Measurements from ENCODE around the gene ZNF808.
"Not testable (repeated sequence)": the region's sequence is repeated elsewhere in the genome, so short reads cannot be mapped to it uniquely, and the experiment has no call there.

ZNF808 gene

GRCh38 chr19:52592301-52592700, 64.8 kb downstream of the ZNF808 start:
- no peak for DNase-seq (ENCODE audit: low read depth, low spot score)
- H3K4me3 ChIP-seq (ENCODE audit: low read length) = no peak overlapping the region
- no peaks in the 10 kb centered on the region for H3K9me3 ChIP-seq (ENCODE audit: control insufficient read depth, insufficient read depth, low read length)
- no peaks in the 10 kb centered on the region for H3K4me1 ChIP-seq (ENCODE audit: control insufficient read depth, insufficient read depth, low read length)
- no peaks in the 10 kb centered on the region for H3K27me3 ChIP-seq (ENCODE audit: control insufficient read depth, insufficient read depth, low read length)
- peaks cover 4% of the 10 kb centered on the region; the same call in 1 of the 2 replicates for H3K36me3 ChIP-seq (ENCODE audit: control insufficient read depth, insufficient read depth, low read length)
- H3K27ac ChIP-seq (ENCODE audit: low read length) = no peak overlapping the region
- WGBS (ENCODE audit: insufficient coverage, insufficient read length) = no CpG with 5 or more reads among the region's 3 CpGs

- not testable (repeated sequence) for H3K27ac ChIP-seq (ENCODE audit: low read length); H3K9me3 ChIP-seq (ENCODE audit: control insufficient read depth, insufficient read depth, low read length); H3K36me3 ChIP-seq (ENCODE audit: control insufficient read depth, insufficient read depth, low read length); DNase-seq (ENCODE audit: low read depth, low spot score); H3K4me3 ChIP-seq (ENCODE audit: low read length); H3K4me1 ChIP-seq (ENCODE audit: control insufficient read depth, insufficient read depth, low read length); H3K27me3 ChIP-seq (ENCODE audit: control insufficient read depth, insufficient read depth, low read length)
- WGBS (ENCODE audit: insufficient coverage, insufficient read length) = no CpG with 5 or more reads among the region's 25 CpGs
These were observed 66.0 kb downstream of the ZNF808 start for GRCh38 chr19:52593441-52593840.

- Histone ChIP-seq H3K27me3 (ENCODE audit: control insufficient read depth, insufficient read depth, low read length) (no peaks in the 10 kb centered on the region), H3K36me3 (ENCODE audit: control insufficient read depth, insufficient read depth, low read length) (no peaks in the 10 kb centered on the region; the same call in 1 of the 2 replicates), H3K4me3 (ENCODE audit: low read length) (no peak overlapping the region), H3K9me3 (ENCODE audit: control insufficient read depth, insufficient read depth, low read length) (no peaks in the 10 kb centered on the region), H3K27ac (ENCODE audit: low read length) (no peak overlapping the region), H3K4me1 (ENCODE audit: control insufficient read depth, insufficient read depth, low read length) (0 out of 2 replicates have a peak, but pooled peaks cover 1% of the 10 kb centered on the region)
- DNase-seq (ENCODE audit: low read depth, low spot score) = no peak
- no CpG with 5 or more reads among the region's 3 CpGs for WGBS (ENCODE audit: insufficient coverage, insufficient read length)
These were observed 71.8 kb downstream of the ZNF808 start for GRCh38 chr19:52599241-52599640.

- WGBS (ENCODE audit: insufficient coverage, insufficient read length) = no CpG with 5 or more reads among the region's 15 CpGs
- 0 out of 2 replicates have a peak, but pooled peaks cover 1% of the 10 kb centered on the region for H3K4me1 ChIP-seq (ENCODE audit: control insufficient read depth, insufficient read depth, low read length)
- no peak for DNase-seq (ENCODE audit: low read depth, low spot score)
- no peaks in the 10 kb centered on the region; the same call in 1 of the 2 replicates for H3K36me3 ChIP-seq (ENCODE audit: control insufficient read depth, insufficient read depth, low read length)
- no peaks in the 10 kb centered on the region for H3K9me3 ChIP-seq (ENCODE audit: control insufficient read depth, insufficient read depth, low read length)
- no peaks in the 10 kb centered on the region for H3K27me3 ChIP-seq (ENCODE audit: control insufficient read depth, insufficient read depth, low read length)
- H3K4me3 ChIP-seq (ENCODE audit: low read length) = peak overlapping the region; percentile 32; the same call in 1 of the 2 replicates
- no peak overlapping the region for H3K27ac ChIP-seq (ENCODE audit: low read length)
These were observed 73.2 kb downstream of the ZNF808 start for GRCh38 chr19:52600639-52601024.

GRCh38 chr19:52601025-52601973, 73.8 kb downstream of the ZNF808 start:
- H3K27ac ChIP-seq (ENCODE audit: low read length) = no peak overlapping the region
- H3K4me3 ChIP-seq (ENCODE audit: low read length) = peak overlapping the region; percentile 81; the same call in 1 of the 2 replicates
- H3K36me3 ChIP-seq (ENCODE audit: control insufficient read depth, insufficient read depth, low read length) = no peaks in the 10 kb centered on the region
- H3K9me3 ChIP-seq (ENCODE audit: control insufficient read depth, insufficient read depth, low read length) = no peaks in the 10 kb centered on the region
- no peaks in the 10 kb centered on the region for H3K27me3 ChIP-seq (ENCODE audit: control insufficient read depth, insufficient read depth, low read length)
- peak; percentile 64 for DNase-seq (ENCODE audit: low read depth, low spot score)
- WGBS (ENCODE audit: insufficient coverage, insufficient read length) = no CpG with 5 or more reads among the region's 62 CpGs
- H3K4me1 ChIP-seq (ENCODE audit: control insufficient read depth, insufficient read depth, low read length) = 0 out of 2 replicates have a peak, but pooled peaks cover 1% of the 10 kb centered on the region

- not testable (repeated sequence) for H3K27ac ChIP-seq (ENCODE audit: low read length); H3K36me3 ChIP-seq (ENCODE audit: control insufficient read depth, insufficient read depth, low read length); H3K9me3 ChIP-seq (ENCODE audit: control insufficient read depth, insufficient read depth, low read length); H3K4me3 ChIP-seq (ENCODE audit: low read length); H3K4me1 ChIP-seq (ENCODE audit: control insufficient read depth, insufficient read depth, low read length); H3K27me3 ChIP-seq (ENCODE audit: control insufficient read depth, insufficient read depth, low read length); DNase-seq (ENCODE audit: low read depth, low spot score)
- no CpG with 5 or more reads among the region's 3 CpGs for WGBS (ENCODE audit: insufficient coverage, insufficient read length)
These were observed 74.5 kb downstream of the ZNF808 start for GRCh38 chr19:52601974-52602366.

GRCh38 chr19:52602941-52603340, 75.5 kb downstream of the ZNF808 start:
- H3K9me3 ChIP-seq (ENCODE audit: control insufficient read depth, insufficient read depth, low read length) = no peaks in the 10 kb centered on the region
- H3K4me1 ChIP-seq (ENCODE audit: control insufficient read depth, insufficient read depth, low read length) = 0 out of 2 replicates have a peak, but pooled peaks cover 3% of the 10 kb centered on the region
- no peaks in the 10 kb centered on the region for H3K27me3 ChIP-seq (ENCODE audit: control insufficient read depth, insufficient read depth, low read length)
- no peak for DNase-seq (ENCODE audit: low read depth, low spot score)
- no peaks in the 10 kb centered on the region for H3K36me3 ChIP-seq (ENCODE audit: control insufficient read depth, insufficient read depth, low read length)
- no peak overlapping the region for H3K4me3 ChIP-seq (ENCODE audit: low read length)
- no peak overlapping the region for H3K27ac ChIP-seq (ENCODE audit: low read length)
- no CpG with 5 or more reads among the region's 2 CpGs for WGBS (ENCODE audit: insufficient coverage, insufficient read length)

GRCh38 chr19:52603558-52604207, 76.2 kb downstream of the ZNF808 start:
- no CpG with 5 or more reads among the region's 14 CpGs for WGBS (ENCODE audit: insufficient coverage, insufficient read length)
- DNase-seq (ENCODE audit: low read depth, low spot score) = no peak

More at GRCh38 chr19:52603558-52604207, 76.2 kb downstream of the ZNF808 start:
- no peak overlapping the region for H3K4me3 ChIP-seq (ENCODE audit: low read length)
- H3K27ac ChIP-seq (ENCODE audit: low read length) = no peak overlapping the region
- no peaks in the 10 kb centered on the region for H3K9me3 ChIP-seq (ENCODE audit: control insufficient read depth, insufficient read depth, low read length)
- no peaks in the 10 kb centered on the region for H3K36me3 ChIP-seq (ENCODE audit: control insufficient read depth, insufficient read depth, low read length)
- H3K27me3 ChIP-seq (ENCODE audit: control insufficient read depth, insufficient read depth, low read length) = no peaks in the 10 kb centered on the region
- 0 out of 2 replicates have a peak, but pooled peaks cover 3% of the 10 kb centered on the region for H3K4me1 ChIP-seq (ENCODE audit: control insufficient read depth, insufficient read depth, low read length)

Measured in iPS DF 6.9 (cell line).